Hepatocyte (in vitro differentiated cells): ENCODE data around the gene TLR4. TPM values are rescaled to one million over a fixed set of nuclear protein-coding genes. Genes with fewer than 3 reads are reported as not detected.

Source experiments
- DNase-seq: peaks from one replicate; pipeline ENCODE4 v3.0.0-alpha.2; 2016; ENCODE audit warnings: low spot score
- H2AFZ ChIP-seq: fragments of 200-600 bp; sonication (generic); 2 replicates; pipeline ENCODE4 v1.6.0; 2016; ENCODE audit warnings: antibody characterized with exemption, mild to moderate bottlenecking
- H3K27ac ChIP-seq: fragments of 200-600 bp; sonication (generic); 2 replicates; pipeline ENCODE4 v1.5.1; 2016; ENCODE audit warnings: mild to moderate bottlenecking
- H3K27me3 ChIP-seq: fragments of 200-600 bp; sonication (generic); 2 replicates; pipeline ENCODE4 v1.6.1; 2016
- H3K36me3 ChIP-seq: fragments of 200-600 bp; sonication (generic); replicated peaks from 2 replicates; pipeline ENCODE4 v1.5.1; 2016; ENCODE audit warnings: low read depth; ENCODE audit not compliant: insufficient read depth
- H3K4me1 ChIP-seq: fragments of 200-600 bp; sonication (generic); 2 replicates; pipeline ENCODE4 v1.5.1; 2016; ENCODE audit warnings: mild to moderate bottlenecking, moderate library complexity; ENCODE audit not compliant: insufficient read depth
- H3K4me2 ChIP-seq: fragments of 200-600 bp; sonication (generic); 2 replicates; pipeline ENCODE4 v1.6.0; 2016
- H3K4me3 ChIP-seq: fragments of 200-600 bp; sonication (generic); 2 replicates; pipeline ENCODE4 v1.5.1; 2016; ENCODE audit warnings: mild to moderate bottlenecking
- H3K79me2 ChIP-seq: fragments of 200-600 bp; sonication (generic); 2 replicates; pipeline ENCODE4 v1.6.0; 2017; ENCODE audit warnings: mild to moderate bottlenecking
- H3K9me2 ChIP-seq: fragments of 200-600 bp; sonication (generic); replicated peaks from 2 replicates; pipeline ENCODE4 v1.6.0; 2017; ENCODE audit warnings: mild to moderate bottlenecking; ENCODE audit not compliant: insufficient read depth
- H3K9me3 ChIP-seq: fragments of 200-600 bp; sonication (generic); 2 replicates; pipeline ENCODE4 v1.5.1; 2016; ENCODE audit warnings: low read depth, mild to moderate bottlenecking
- H4K20me1 ChIP-seq: fragments of 200-600 bp; sonication (generic); 2 replicates; pipeline ENCODE4 v1.6.0; 2016; ENCODE audit warnings: mild to moderate bottlenecking; ENCODE audit not compliant: insufficient read depth, poor library complexity, severe bottlenecking
- CTCF ChIP-seq: fragments of 200-600 bp; sonication (generic); IDR thresholded peaks from 2 replicates; pipeline ENCODE4 v1.5.1; 2016; ENCODE audit warnings: antibody characterized with exemption, mild to moderate bottlenecking; ENCODE audit not compliant: poor library complexity
- EZH2 ChIP-seq: fragments of 200-600 bp; sonication (generic); IDR thresholded peaks from 2 replicates; pipeline ENCODE4 v1.6.1; 2016; ENCODE audit warnings: antibody characterized with exemption, mild to moderate bottlenecking, borderline replicate concordance
- EZH2phosphoT487 ChIP-seq: fragments of 200-600 bp; sonication (generic); IDR thresholded peaks from one replicate; pipeline ENCODE4 v1.6.1; 2018; ENCODE audit warnings: antibody characterized with exemption, mild to moderate bottlenecking, low read depth, moderate library complexity; ENCODE audit not compliant: unreplicated experiment, severe bottlenecking
- WGBS: methylation state at CpG from one replicate; pipeline ENCODE4 v1.1.6; 2016; ENCODE audit warnings: low lambda C conversion rate; ENCODE audit errors: missing lambda C conversion rate; 5-methylcytosine and 5-hydroxymethylcytosine counted together
- polyA plus RNA-seq: library from polyadenylated mRNA; unstranded; fragments of >200 nt; fragmentation: Nextera tagmentation; extraction: Ambion mirVana; gene quantifications from 2 replicates; pipeline ENCODE4 v1.2.1, GENCODE V29; 2016
- total RNA-seq: library from RNA; depleted of rRNA; stranded (reverse); fragments of >200 nt; gene quantifications from 2 replicates; pipeline ENCODE4 v1.2.3, GENCODE V29; 2014

TLR4 gene
- total and polyA plus RNA-seq, 2 experiments from 2014 or later: 0.33 to 1.7 TPM

GRCh38 chr9:117718085-117718484, 13.9 kb downstream of the TLR4 start:
- Histone ChIP-seq H3K27ac (no peak overlapping the region), H3K4me2 (no peak overlapping the region)
- DNase-seq: no peak

GRCh38 chr9:117718701-117719100, 14.5 kb downstream of the TLR4 start:
- Histone ChIP-seq H3K79me2 (no peaks in the 10 kb centered on the region), H3K27me3 (no peaks in the 10 kb centered on the region), H3K4me3 (no peak overlapping the region), H3K4me2 (no peak overlapping the region), H3K4me1 (no peaks in the 10 kb centered on the region), H3K36me3 (no peaks in the 10 kb centered on the region), H2AFZ (no peak overlapping the region), H3K9me3 (no peaks in the 10 kb centered on the region), H4K20me1 (no peaks in the 10 kb centered on the region), H3K27ac (no peak overlapping the region), H3K9me2 (no peaks in the 10 kb centered on the region)
- TF ChIP-seq EZH2 (no peak), CTCF (no peak), EZH2phosphoT487 (no peak)
- no peak for DNase-seq
- 62% methylated on average over 2 of the region's 2 CpGs for WGBS

More at GRCh38 chr9:117718085-117718484, 13.9 kb downstream of the TLR4 start:
- Histone ChIP-seq H2AFZ (no peak overlapping the region), H4K20me1 (no peaks in the 10 kb centered on the region), H3K9me3 (no peaks in the 10 kb centered on the region), H3K4me3 (no peak overlapping the region), H3K27me3 (no peaks in the 10 kb centered on the region), H3K36me3 (no peaks in the 10 kb centered on the region), H3K79me2 (no peaks in the 10 kb centered on the region), H3K9me2 (no peaks in the 10 kb centered on the region), H3K4me1 (no peaks in the 10 kb centered on the region)
- TF ChIP-seq CTCF (no peak), EZH2phosphoT487 (no peak), EZH2 (no peak)

- 80% methylated on average over 7 of the region's 7 CpGs for WGBS
These were observed 15.1 kb downstream of the TLR4 start for GRCh38 chr9:117719161-117719920.

More at GRCh38 chr9:117719161-117719920, 15.1 kb downstream of the TLR4 start:
- H3K27ac ChIP-seq: no peak overlapping the region
- H3K4me1 ChIP-seq: no peaks in the 10 kb centered on the region
- no peak overlapping the region for H3K4me3 ChIP-seq
- no peak overlapping the region for H2AFZ ChIP-seq
- no peaks in the 10 kb centered on the region for H3K27me3 ChIP-seq
- DNase-seq: no peak
- H3K9me3 ChIP-seq: no peaks in the 10 kb centered on the region
- no peak overlapping the region for H3K4me2 ChIP-seq
- H4K20me1 ChIP-seq: no peaks in the 10 kb centered on the region
- TF ChIP-seq EZH2phosphoT487 (no peak), EZH2 (no peak), CTCF (no peak)
- H3K36me3 ChIP-seq: no peaks in the 10 kb centered on the region
- no peaks in the 10 kb centered on the region for H3K9me2 ChIP-seq
- H3K79me2 ChIP-seq: no peaks in the 10 kb centered on the region
